Kidney epithelial cell (primary cell): ENCODE measurements around the gene SLC35B2. TPM values are rescaled to one million over a fixed set of nuclear protein-coding genes. Genes with fewer than 3 reads are reported as not detected.

Source experiments
- DNase-seq: peaks from one replicate; pipeline ENCODE4 v3.0.0-alpha.2; 2010; ENCODE audit warnings: low read depth
- H3K27me3 ChIP-seq: 2 replicates; pipeline ENCODE4 v1.6.0; 2011; ENCODE audit warnings: low read length; ENCODE audit not compliant: control insufficient read depth, insufficient read depth
- H3K36me3 ChIP-seq: 2 replicates; pipeline ENCODE4 v1.5.1; 2011; ENCODE audit warnings: low read length; ENCODE audit not compliant: control insufficient read depth, insufficient read depth
- H3K4me3 ChIP-seq: 2 replicates; pipeline ENCODE4 v1.5.1; 2011; ENCODE audit warnings: low read depth, mild to moderate bottlenecking, control low read depth, low read length
- total RNA-seq: library from RNA; depleted of rRNA; stranded (reverse); fragments of >200 nt; gene quantifications from 2 replicates; pipeline ENCODE4 v1.2.3, GENCODE V29; 2015
- TF ChIP-seq, protein P1 (sequence below): IDR thresholded peaks from 2 replicates; pipeline ENCODE4 v1.5.1; 2011; ENCODE audit warnings: mild to moderate bottlenecking, moderate library complexity, low read length, control low read depth, inconsistent platforms; ENCODE audit not compliant: insufficient read depth, poor library complexity, severe bottlenecking

SLC35B2 gene
- total RNA-seq, 1 donor from 2014 or later, result 67.3 TPM

DNA sequence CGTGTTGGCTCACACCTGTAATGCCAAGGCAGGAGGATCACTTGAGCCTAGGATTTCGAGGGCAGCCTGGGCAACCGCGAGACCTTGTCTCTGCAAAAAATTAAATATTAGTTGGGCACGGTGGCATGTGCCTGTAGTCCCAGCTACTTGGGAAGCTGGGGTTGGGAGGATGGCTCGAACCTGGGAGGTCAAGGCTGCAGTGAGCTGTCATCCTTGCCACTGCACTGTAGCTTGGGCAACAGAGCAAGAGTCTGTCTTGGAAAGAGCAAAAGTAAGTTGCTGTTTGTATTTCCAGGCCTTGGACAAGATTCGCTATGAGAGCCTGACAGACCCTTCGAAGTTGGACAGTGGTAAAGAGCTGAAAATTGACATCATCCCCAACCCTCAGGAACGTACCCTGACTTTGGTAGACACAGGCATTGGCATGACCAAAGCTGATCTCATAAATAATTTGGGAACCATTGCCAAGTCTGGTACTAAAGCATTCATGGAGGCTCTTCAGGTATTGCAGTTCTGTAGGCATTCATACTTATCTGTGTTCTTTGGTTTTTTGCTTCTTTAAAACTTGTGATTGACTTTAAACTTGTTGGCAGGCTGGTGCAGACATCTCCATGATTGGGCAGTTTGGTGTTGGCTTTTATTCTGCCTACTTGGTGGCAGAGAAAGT lies 8.1 kb downstream of the SLC35B2 start:
- Histone ChIP-seq H3K36me3 (peaks cover 14% of the 10 kb centered on the region), H3K27me3 (no peaks in the 10 kb centered on the region), H3K4me3 (peak overlapping the region; percentile 80)
- TF ChIP-seq, protein P1, sequence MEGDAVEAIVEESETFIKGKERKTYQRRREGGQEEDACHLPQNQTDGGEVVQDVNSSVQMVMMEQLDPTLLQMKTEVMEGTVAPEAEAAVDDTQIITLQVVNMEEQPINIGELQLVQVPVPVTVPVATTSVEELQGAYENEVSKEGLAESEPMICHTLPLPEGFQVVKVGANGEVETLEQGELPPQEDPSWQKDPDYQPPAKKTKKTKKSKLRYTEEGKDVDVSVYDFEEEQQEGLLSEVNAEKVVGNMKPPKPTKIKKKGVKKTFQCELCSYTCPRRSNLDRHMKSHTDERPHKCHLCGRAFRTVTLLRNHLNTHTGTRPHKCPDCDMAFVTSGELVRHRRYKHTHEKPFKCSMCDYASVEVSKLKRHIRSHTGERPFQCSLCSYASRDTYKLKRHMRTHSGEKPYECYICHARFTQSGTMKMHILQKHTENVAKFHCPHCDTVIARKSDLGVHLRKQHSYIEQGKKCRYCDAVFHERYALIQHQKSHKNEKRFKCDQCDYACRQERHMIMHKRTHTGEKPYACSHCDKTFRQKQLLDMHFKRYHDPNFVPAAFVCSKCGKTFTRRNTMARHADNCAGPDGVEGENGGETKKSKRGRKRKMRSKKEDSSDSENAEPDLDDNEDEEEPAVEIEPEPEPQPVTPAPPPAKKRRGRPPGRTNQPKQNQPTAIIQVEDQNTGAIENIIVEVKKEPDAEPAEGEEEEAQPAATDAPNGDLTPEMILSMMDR, result no peak
- DNase-seq, result no peak

DNA sequence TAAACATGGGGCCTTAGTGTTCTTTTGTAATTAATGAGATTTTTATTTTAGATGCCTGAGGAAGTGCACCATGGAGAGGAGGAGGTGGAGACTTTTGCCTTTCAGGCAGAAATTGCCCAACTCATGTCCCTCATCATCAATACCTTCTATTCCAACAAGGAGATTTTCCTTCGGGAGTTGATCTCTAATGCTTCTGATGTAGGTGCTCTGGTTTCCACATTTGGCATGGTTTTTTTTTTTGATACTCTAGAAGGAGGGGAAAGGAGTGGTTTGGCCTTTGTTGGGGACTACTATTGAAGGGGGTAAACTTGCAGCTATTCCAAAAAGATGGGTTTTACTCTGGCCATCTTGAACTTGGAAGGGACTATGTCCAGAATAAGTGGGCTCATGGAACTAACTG lies 8.7 kb downstream of the SLC35B2 start:
- H3K27me3 ChIP-seq, result no peaks in the 10 kb centered on the region
- TF ChIP-seq, protein P1, result no peak
- H3K4me3 ChIP-seq, result peak overlapping the region; percentile 80
- DNase-seq, result no peak
- H3K36me3 ChIP-seq, result peaks cover 12% of the 10 kb centered on the region

DNA sequence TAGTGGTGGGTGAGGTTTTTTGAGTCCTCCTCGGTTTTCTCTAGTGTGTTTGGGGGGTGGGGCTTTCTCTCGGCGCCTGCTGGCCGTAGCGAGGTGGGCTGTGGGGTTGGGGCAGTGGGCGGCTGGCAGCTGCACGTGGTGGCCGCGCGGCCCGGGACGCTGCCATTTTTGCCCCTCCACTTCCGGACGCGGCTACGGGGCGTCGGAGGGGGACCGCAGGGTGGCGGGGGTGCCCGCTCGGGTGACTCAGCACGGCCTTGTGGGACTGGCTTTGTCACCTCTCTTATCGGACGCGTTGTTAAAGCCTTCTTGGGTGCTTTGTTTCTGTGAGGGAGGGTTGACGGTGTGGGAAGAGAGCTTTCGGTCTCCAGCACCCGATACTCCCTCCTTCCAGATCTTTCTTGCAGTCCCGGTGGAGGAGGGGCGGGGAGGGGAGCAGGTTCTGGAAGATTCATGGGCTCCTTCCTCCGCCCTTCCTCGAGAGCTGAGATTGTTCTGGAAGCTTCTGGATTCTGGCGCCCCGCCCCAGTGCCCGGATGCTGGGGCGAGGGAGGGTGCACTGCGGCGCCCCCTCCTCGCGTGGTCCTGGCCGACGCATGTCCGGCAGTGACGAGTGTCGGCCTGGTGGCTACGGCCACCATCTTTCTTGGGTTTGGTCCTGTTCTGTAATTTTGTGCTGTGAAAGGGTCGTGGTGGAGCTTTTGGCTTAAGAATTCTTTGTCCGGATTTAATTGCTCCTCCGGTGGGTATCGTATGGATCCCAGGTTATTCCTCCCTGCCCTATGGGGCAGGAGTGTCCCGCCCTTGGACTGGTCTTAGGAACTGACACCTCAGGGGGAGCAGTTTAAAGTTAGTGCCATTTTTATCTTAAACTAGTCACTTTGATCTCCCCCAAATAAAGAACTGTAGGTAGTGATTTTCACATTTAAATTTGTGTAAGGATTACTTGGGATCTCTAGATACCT lies 9.7 kb downstream of the SLC35B2 start:
- no peaks in the 10 kb centered on the region for H3K27me3 ChIP-seq
- peak overlapping the region; percentile 80 for H3K4me3 ChIP-seq
- no peak for DNase-seq
- peaks cover 12% of the 10 kb centered on the region for H3K36me3 ChIP-seq
- TF ChIP-seq, protein P1, result no peak

DNA sequence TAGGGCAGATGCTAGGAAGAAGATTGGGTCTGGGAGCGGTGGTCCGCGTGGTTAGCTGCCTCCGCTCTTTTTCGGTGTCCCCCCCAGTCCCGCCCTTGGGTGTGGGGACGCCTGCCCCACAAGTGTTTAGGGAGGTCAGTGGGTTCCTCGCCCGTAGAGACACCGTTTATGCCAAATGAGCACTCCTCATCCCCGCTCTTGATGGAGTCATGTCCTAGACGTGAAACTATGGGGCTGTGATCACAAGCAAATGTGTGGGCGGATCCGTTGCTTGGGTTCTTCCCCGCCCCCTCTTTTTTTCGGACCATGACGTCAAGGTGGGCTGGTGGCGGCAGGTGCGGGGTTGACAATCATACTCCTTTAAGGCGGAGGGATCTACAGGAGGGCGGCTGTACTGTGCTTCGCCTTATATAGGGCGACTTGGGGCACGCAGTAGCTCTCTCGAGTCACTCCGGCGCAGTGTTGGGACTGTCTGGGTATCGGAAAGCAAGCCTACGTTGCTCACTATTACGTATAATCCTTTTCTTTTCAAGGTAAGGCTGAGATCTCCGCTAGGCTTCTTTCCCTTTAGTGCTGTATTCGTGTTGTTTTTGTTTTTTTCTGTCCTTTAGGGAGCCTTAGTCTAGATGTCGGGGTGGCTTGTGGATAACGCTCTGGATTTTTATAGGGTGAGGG lies 10.5 kb downstream of the SLC35B2 start, which contains the start of gene HSP90AB1:
Gene HSP90AB1, plus strand, starts transcription at position 439 of the 675 bp plus-strand sequence. CDS start 1,529 bp downstream, outside the sequence.
- H3K27me3 ChIP-seq, result no peaks in the 10 kb centered on the region
- H3K4me3 ChIP-seq, result peak within 1 kb of the TSS; percentile 80
- peaks cover 11% of the 10 kb centered on the region for H3K36me3 ChIP-seq
- DNase-seq, result peak; percentile 95
- TF ChIP-seq, protein P1, result no peak

DNA sequence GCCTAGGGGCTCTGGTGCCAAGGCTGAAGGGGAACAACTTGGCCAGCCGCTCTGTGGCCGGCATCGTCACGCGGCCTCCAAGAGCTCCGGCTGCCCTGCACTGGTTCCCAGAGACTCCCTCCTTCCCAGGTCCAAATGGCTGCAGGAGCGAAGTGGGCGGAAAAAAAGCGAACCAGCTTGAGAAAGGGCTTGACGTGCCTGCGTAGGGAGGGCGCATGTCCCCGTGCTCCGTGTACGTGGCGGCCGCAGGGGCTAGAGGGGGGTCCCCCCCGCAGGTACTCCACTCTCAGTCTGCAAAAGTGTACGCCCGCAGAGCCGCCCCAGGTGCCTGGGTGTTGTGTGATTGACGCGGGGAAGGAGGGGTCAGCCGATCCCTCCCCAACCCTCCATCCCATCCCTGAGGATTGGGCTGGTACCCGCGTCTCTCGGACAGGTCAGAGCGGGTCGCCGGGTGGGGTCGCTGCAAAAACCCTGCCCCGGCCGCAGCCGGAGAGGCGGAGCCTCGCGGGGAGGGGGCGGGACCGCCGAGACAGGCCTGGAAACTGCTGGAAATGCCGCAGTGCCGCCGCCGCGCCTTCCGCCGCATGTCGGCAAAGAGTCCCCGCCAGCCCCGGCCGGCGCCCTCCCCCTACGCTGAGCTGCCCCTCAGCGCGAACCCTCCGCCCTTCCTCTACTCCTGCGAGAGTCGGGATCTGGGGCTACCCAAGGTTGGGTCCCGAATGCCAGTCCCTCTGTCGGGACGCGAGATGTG lies 11.2 kb downstream of the SLC35B2 start:
- TF ChIP-seq, protein P1, result peak; percentile 27
- no peak for DNase-seq
- no peaks in the 10 kb centered on the region for H3K27me3 ChIP-seq
- peak overlapping the region; percentile 80 for H3K4me3 ChIP-seq
- peaks cover 7% of the 10 kb centered on the region for H3K36me3 ChIP-seq
